NT2/D1 (cell line): ENCODE results near the gene CFAP54.

Experiments used
- DNase-seq: peaks from one replicate; pipeline ENCODE4 v3.0.0-alpha.2; 2011; ENCODE audit warnings: low read depth, low spot score
- H3K27me3 ChIP-seq: 2 replicates; pipeline ENCODE4 v1.6.0; 2011; ENCODE audit warnings: mild to moderate bottlenecking; ENCODE audit not compliant: insufficient read length, insufficient read depth
- H3K36me3 ChIP-seq: 2 replicates; pipeline ENCODE4 v1.6.1; 2011; ENCODE audit warnings: mild to moderate bottlenecking, low read length, mixed read lengths; ENCODE audit not compliant: insufficient read depth, insufficient read length
- H3K4me1 ChIP-seq: 2 replicates; pipeline ENCODE4 v1.5.1; 2011; ENCODE audit not compliant: insufficient read depth, insufficient read length
- H3K4me3 ChIP-seq: 2 replicates; pipeline ENCODE4 v1.5.1; 2011; ENCODE audit warnings: low read depth; ENCODE audit not compliant: insufficient read length
- H3K9ac ChIP-seq: 2 replicates; pipeline ENCODE4 v1.6.0; 2011; ENCODE audit warnings: low read depth; ENCODE audit not compliant: insufficient read length
- H3K9me3 ChIP-seq: 2 replicates; pipeline ENCODE4 v1.5.1; 2011; ENCODE audit warnings: mild to moderate bottlenecking, low read length; ENCODE audit not compliant: insufficient read depth
- SUZ12 ChIP-seq: IDR thresholded peaks from 2 replicates; pipeline ENCODE4 v1.6.1; 2011; ENCODE audit not compliant: insufficient read length, insufficient read depth; ENCODE audit errors: extremely low read depth
- YY1 ChIP-seq: IDR thresholded peaks from 2 replicates; pipeline ENCODE4 v1.6.1; 2011; ENCODE audit not compliant: insufficient read length, insufficient read depth
- ZNF274 ChIP-seq: IDR thresholded peaks from 2 replicates; pipeline ENCODE4 v1.6.1; 2011; ENCODE audit warnings: mild to moderate bottlenecking, low read depth, low read length

CFAP54 gene

DNA sequence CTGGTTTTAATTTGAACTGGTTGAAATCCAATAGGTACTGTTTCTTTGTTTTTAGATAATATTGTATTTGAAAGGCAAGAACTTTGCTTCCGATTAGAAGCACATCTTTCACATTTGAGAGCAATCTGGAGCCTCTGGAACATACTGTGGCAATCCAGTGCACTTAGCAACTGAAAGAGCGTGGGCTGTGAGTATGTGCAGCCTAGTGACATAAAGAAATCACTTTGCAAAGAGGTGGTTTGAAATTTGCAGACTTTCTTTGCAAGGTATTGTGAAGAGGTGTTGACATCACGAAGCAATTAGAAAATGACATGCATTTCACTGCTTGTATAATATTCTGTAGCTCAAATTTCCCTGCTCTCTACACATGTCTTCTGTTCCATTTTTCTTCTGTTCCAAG, 23.5 kb upstream of the CFAP54 start:
- no peaks in the 10 kb centered on the region for H3K27me3 ChIP-seq
- H3K9ac ChIP-seq = no peak overlapping the region
- no peaks in the 10 kb centered on the region for H3K36me3 ChIP-seq
- TF ChIP-seq YY1 (no peak), SUZ12 (no peak), ZNF274 (no peak)
- no peak overlapping the region for H3K4me3 ChIP-seq
- no peaks in the 10 kb centered on the region for H3K4me1 ChIP-seq
- no peak for DNase-seq
- H3K9me3 ChIP-seq = no peaks in the 10 kb centered on the region

DNA sequence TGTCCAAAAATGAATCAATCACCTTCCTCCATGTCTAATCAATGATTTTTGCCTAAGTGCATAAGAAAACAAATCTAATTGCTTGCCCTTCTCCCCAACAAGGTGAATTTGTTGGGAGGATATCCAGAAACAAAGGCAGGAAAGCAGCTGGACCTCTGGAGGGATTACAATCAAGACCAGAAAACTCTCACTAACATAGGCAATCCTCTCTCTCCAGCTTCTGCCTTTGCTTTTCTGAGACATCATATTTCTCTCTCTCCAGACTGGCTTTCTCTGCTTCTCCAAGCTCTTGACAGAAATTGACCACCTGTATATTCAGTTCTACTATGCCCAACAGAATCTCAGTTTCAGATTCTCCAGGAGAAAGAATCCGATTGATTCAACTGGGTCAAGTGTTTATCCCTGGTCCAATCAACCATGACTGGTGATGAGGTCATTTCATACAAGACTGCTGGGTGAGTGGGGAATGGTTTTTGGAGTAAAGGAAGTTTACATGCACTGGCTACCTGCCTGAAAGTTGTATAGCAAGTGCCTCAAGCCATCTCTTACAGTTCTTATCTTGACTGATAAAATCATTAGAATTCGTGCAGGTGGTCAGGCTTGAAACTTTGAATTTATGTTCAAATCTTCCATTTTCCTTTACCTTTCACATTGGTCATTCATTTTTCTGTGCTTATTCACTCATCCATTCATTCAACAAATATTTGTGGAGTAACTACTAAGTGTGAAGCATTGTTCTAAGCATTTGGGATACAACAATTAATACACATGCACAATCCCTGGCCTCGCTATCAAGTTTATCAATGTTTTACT, 22.2 kb upstream of the CFAP54 start:
- Histone ChIP-seq H3K4me1 (no peaks in the 10 kb centered on the region), H3K36me3 (no peaks in the 10 kb centered on the region), H3K9me3 (no peaks in the 10 kb centered on the region), H3K4me3 (no peak overlapping the region), H3K9ac (no peak overlapping the region), H3K27me3 (no peaks in the 10 kb centered on the region)
- no peak for DNase-seq
- no peak for TF ChIP-seq ZNF274
- TF ChIP-seq SUZ12 = no peak
- TF ChIP-seq YY1 = no peak

DNA sequence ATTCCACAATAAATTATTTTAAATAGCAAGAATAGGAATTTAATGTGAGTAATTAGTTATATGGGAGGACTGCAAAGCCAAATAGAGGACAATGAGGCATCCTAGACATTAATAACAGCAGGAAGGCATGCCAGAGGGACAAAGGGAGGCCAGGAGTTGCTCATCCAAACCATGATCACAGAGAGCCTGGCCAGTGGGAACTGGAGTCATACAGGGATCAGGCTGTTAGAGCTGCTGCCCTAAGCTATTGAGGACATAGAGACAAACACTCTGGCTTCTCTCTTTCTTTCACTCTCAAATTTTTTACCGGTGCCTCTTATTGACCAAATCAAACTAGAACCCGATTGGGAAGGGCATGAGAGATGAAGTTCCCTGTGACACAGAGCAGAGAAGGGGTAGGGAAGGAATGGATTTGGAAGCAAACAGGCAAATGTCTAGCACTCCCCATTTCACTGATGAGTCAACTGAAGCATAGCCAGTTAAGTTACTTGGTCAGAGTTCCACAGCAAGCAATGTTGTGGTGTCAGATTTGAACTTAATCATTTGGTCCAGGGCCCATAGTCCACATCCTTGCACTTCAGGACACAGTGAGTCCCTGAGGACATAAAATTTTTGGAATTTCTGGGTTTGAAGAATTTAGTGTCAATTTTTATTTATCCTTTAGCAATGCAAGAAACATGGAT, 17.9 kb upstream of the CFAP54 start:
- no peaks in the 10 kb centered on the region for H3K27me3 ChIP-seq
- no peak overlapping the region for H3K9ac ChIP-seq
- H3K9me3 ChIP-seq = no peaks in the 10 kb centered on the region
- H3K36me3 ChIP-seq = no peaks in the 10 kb centered on the region
- no peak overlapping the region for H3K4me3 ChIP-seq
- no peaks in the 10 kb centered on the region for H3K4me1 ChIP-seq
- DNase-seq = no peak
- TF ChIP-seq SUZ12 (no peak), ZNF274 (no peak)

DNA sequence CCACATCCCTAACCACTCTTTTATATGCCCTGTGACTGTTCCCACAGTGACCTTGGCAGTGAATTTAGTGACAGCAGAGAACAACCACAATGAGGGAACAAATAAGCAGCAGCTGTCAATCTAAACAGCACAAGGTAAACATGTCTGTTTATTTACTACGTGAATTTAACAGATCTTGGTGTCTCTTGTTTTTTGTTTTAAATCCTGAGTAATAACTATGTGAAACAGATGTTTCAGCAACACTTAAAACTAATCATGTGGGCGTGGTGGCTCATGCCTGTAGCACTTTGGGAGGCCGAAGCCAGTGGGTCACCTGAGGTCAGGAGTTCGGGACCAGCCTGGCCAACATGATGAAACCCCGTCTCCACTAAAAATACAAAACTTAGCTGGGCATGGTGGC, 17.0 kb upstream of the CFAP54 start:
- Histone ChIP-seq H3K9ac (no peak overlapping the region), H3K27me3 (no peaks in the 10 kb centered on the region), H3K9me3 (no peaks in the 10 kb centered on the region), H3K4me3 (no peak overlapping the region), H3K36me3 (no peaks in the 10 kb centered on the region), H3K4me1 (no peaks in the 10 kb centered on the region)
- no peak for DNase-seq
- TF ChIP-seq SUZ12 (no peak), ZNF274 (no peak), YY1 (no peak)

DNA sequence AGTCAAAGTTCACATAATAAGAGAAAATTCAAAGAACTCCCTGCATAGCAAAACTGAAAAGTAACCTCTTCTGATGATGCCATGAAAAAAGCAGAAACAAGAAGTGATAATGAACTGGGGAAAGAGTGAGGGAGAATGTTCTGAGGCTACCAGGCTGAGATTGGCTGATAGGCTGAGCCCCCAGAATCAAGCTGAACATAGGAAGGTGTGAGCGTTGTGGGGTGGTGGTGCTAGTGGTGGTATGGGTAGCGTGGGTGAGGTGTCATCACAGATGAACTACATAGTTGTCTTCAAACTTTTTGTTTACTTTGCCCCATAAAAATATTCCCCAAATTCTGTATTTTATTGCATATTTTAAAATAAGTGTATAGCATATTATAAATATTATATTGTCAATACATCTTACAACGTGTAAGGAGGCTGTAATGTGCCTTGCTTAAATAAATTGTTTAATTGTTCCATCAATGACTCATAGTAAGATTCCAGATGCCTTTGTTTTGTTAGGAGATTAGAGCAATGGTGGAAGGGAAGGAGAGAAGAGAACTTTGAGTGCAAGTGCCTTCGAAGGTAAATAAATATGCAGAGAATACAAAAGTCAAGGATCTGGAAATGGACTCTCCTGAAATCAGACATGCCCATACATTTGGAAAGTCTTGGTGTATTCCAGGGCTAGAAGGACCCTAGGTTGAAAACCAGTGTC, 15.8 kb upstream of the CFAP54 start:
- Histone ChIP-seq H3K4me3 (no peak overlapping the region), H3K9ac (no peak overlapping the region), H3K36me3 (no peaks in the 10 kb centered on the region), H3K27me3 (no peaks in the 10 kb centered on the region), H3K9me3 (no peaks in the 10 kb centered on the region), H3K4me1 (no peaks in the 10 kb centered on the region)
- TF ChIP-seq ZNF274 (no peak), YY1 (no peak), SUZ12 (no peak)
- no peak for DNase-seq

DNA sequence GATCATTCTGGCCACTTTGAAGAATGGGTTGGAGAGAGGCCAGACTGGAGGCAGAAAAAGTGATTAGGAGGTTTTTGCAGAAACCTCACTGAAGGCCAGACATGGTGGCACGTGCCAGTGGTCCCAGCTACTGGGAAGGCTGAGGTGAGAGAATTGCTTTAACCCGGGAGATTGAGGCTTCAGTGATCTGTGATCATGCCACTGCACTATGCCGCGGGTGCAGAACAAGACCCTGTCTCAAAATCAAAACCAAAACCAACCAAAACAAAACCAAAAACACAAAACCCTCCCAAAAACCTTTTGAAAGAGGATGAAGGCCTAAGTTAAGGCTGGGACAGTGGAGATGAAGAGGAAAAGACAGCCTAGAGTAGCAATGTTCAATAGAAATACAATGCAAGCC, 15.2 kb upstream of the CFAP54 start:
- no peaks in the 10 kb centered on the region for H3K27me3 ChIP-seq
- no peak for DNase-seq
- H3K4me1 ChIP-seq = no peaks in the 10 kb centered on the region
- no peak overlapping the region for H3K9ac ChIP-seq
- H3K36me3 ChIP-seq = no peaks in the 10 kb centered on the region
- H3K9me3 ChIP-seq = no peaks in the 10 kb centered on the region
- TF ChIP-seq YY1 (no peak), ZNF274 (no peak), SUZ12 (no peak)
- H3K4me3 ChIP-seq = no peak overlapping the region

DNA sequence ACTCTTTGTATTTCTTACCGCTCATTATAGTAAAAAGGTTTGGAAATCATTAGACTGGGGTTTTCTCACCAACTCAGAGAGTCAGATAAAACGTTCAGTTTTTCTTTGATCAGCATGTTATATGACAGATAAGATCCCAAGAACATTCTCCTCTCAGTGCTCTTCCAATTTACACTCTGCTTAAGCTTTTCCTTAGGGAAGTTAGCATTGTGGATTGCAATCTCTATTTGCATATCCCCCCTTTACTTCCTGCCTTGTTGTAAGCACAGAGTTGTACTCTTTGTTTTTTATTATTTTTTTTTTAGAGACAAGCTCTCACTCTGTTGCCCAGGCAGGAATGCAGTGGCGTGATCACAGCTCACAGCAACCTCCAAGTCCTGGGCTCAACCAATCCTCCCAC, 11.4 kb upstream of the CFAP54 start:
- Histone ChIP-seq H3K4me1 (no peaks in the 10 kb centered on the region), H3K27me3 (no peaks in the 10 kb centered on the region), H3K36me3 (no peaks in the 10 kb centered on the region), H3K4me3 (no peak overlapping the region), H3K9me3 (no peaks in the 10 kb centered on the region), H3K9ac (no peak overlapping the region)
- no peak for TF ChIP-seq SUZ12
- TF ChIP-seq YY1 = no peak
- TF ChIP-seq ZNF274 = no peak
- no peak for DNase-seq
